NCI-H128 (cell line): ENCODE measurements around the gene CACNG4.

Experiments used
- DNase-seq: peaks from one replicate; lab custom pipeline; 2025; ENCODE audit not compliant: unreplicated experiment; lab: John Stamatoyannopoulos, UW

The CACNG4 gene

GRCh38 chr17:67016039-67016762, 51.7 kb downstream of the CACNG4 start:
- DNase-seq = no peak

- no peak for DNase-seq
These were observed 53.4 kb downstream of the CACNG4 start for GRCh38 chr17:67017910-67018309.

GRCh38 chr17:67018471-67019434, 54.2 kb downstream of the CACNG4 start:
- DNase-seq = no peak

- DNase-seq = no peak
These were observed 55.3 kb downstream of the CACNG4 start for GRCh38 chr17:67019809-67020208.

GRCh38 chr17:67020293-67020766, 55.8 kb downstream of the CACNG4 start:
- DNase-seq = no peak

- no peak for DNase-seq
These were observed 56.7 kb downstream of the CACNG4 start for GRCh38 chr17:67021196-67021595.

- DNase-seq = no peak
These were observed 57.4 kb downstream of the CACNG4 start for GRCh38 chr17:67021743-67022450.

GRCh38 chr17:67022451-67022810, 57.9 kb downstream of the CACNG4 start:
- DNase-seq = no peak

GRCh38 chr17:67024736-67025135, 60.2 kb downstream of the CACNG4 start:
- no peak for DNase-seq

GRCh38 chr17:67025216-67025792, 60.8 kb downstream of the CACNG4 start:
- DNase-seq = no peak

GRCh38 chr17:67026341-67026740, 61.8 kb downstream of the CACNG4 start:
- no peak for DNase-seq

- DNase-seq = no peak
These were observed 62.6 kb downstream of the CACNG4 start for GRCh38 chr17:67027031-67027628.

GRCh38 chr17:67030641-67031040, 66.1 kb downstream of the CACNG4 start:
- DNase-seq = no peak

- DNase-seq = no peak
These were observed 67.9 kb downstream of the CACNG4 start for GRCh38 chr17:67032382-67032781.

- DNase-seq = no peak
These were observed 68.5 kb downstream of the CACNG4 start for GRCh38 chr17:67032985-67033384.

GRCh38 chr17:67033613-67034012, 69.1 kb downstream of the CACNG4 start:
- DNase-seq = no peak

GRCh38 chr17:67035131-67036083, 70.9 kb downstream of the CACNG4 start:
- no peak for DNase-seq

- no peak for DNase-seq
These were observed 74.4 kb downstream of the CACNG4 start for GRCh38 chr17:67038861-67039365.

- DNase-seq = no peak
These were observed 76.1 kb downstream of the CACNG4 start for GRCh38 chr17:67040652-67041051.
